NK-92 treated with Interleukin-12 subunit alpha and Interleukin-12 subunit beta, amount 100 ng/mL, for 24 hours (cell line): ENCODE data around the gene NUDT11.
"Not testable (repeated sequence)": the region's sequence is repeated elsewhere in the genome, so short reads cannot be mapped to it uniquely, and the experiment has no call there.

Experiments
- DNase-seq: peaks from one replicate; lab custom pipeline; 2025; lab: John Stamatoyannopoulos, UW

NUDT11 gene

DNA sequence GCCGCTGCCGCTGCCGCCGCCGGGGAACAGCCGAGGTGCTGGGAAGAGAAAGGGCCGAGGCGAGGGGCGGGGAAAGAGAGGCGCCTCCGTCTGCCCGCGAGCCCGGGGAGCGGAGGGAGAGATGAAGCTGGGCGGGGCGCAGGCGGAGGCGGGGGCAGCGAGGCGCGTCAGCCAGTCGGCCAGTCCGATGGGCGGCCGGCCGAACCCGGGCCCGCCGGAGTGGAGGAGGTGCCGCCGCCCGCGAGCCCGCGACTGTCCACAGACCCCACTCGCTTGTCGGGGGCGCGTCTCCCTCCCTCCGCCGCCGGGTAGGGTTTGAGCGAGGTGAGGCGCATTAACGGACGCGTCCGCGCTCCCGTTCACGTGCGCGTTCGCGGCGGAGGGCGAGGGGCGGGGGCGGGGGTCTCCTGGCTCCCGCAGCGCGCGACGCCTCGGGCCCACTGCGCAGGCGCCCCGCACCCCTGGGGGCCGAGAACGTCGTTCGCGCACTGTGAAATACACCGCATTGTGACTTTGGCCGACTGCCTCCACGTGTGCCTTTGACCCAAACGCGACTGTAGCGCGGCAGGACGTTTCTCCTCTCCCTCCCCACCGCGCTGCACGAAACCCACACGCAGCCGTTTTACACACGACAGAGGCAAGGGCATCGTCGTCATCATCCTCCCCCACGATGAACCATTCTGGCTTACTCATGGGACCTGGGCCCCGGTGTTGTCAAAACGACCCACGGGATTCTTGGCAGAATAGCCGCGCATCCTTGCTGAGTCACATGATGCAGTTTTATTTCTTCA is at the start of gene NUDT11:
TSS of gene NUDT11 (minus strand) at position 92 of the 791 bp plus-strand sequence. CDS start 148 bp downstream, outside the sequence.
- no peak for DNase-seq

DNA sequence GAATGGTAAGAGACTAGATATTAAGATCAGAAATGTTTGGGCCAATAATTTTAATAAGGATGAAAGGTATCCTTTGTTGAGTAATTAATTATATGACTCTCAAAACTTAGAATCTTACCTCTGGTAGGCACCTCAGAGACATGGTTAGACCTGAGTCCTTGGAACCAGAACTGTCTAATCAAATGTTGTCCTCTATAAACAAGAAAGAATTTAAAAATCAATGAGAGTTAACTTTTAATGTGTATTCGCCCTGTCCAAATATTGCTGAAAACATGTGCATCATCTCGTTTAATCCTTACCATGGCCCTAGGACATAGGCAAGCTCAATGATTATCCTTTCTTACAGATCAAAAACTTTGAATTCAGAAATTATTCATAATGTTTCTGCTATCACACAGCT is 24.0 kb upstream of the NUDT11 start:
- DNase-seq, result no peak

DNA sequence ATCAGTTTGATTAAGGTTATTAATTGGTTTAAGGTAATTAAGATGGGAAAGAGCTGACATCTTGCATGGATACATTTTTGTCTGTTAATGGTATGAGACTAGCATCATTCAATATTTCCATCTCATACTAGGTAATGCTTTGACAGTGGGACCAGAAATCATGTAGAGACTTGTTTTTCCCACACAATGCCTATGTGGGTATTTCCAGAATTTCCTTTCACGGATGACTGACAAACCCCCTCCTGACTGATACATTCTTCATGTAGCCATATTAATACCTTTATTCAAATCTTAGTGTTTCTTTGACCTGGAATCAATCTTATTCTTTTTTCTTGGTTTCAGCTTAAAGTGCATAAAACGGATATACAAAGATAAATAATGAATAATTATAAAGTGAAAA is 22.7 kb upstream of the NUDT11 start:
- not testable (repeated sequence) for DNase-seq

GRCh38 chrX:51507551-51507950 is 11.2 kb upstream of the NUDT11 start:
- no peak for DNase-seq

- not testable (repeated sequence) for DNase-seq
These were observed 497 bp downstream of the NUDT11 start for GRCh38 chrX:51495701-51496488.

- no peak for DNase-seq
These were observed 2.0 kb downstream of the NUDT11 start for GRCh38 chrX:51494409-51494808.

DNA sequence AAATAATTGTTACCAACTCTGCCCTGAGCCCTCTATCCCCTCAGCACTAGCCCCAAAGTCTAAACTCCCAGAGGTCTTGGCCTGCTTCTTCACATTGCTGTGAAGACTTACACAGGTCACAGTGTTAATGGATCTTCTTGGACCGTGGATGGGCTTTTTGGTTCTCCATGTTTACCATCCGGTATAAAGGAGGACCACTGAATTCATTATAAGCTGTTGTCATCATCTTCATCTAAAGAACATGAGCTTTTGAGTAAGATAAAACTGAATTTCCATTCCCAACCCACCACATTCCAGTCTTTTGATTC is 8.5 kb downstream of the NUDT11 start:
- no peak for DNase-seq

GRCh38 chrX:51484616-51485015 is 11.8 kb downstream of the NUDT11 start:
- DNase-seq, result no peak

- not testable (repeated sequence) for DNase-seq
These were observed 14.0 kb downstream of the NUDT11 start for GRCh38 chrX:51482411-51482810.

- DNase-seq, result no peak
These were observed 19.5 kb downstream of the NUDT11 start for GRCh38 chrX:51476930-51477329.

DNA sequence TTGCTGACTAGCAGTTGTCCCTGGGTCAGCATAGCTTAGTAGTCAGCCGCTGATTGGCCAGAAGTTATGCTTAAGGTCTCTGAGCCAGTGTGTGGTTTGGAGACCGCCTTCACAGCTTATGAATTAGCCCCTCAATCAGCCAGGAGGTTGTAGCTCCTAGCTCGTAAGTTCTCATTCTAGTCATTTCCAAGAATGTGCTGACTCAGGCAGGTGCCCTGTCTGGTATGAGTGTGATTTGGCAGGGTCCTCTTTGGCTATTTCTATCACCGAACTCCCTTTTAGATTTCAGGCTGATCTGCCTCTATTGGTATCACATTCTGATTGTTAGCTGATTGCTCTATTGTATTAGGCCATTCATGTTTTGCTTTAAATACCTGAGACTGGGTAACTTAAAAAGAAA is 33.1 kb downstream of the NUDT11 start:
- DNase-seq, result no peak

- no peak for DNase-seq
These were observed 35.0 kb downstream of the NUDT11 start for GRCh38 chrX:51461053-51462044.

DNA sequence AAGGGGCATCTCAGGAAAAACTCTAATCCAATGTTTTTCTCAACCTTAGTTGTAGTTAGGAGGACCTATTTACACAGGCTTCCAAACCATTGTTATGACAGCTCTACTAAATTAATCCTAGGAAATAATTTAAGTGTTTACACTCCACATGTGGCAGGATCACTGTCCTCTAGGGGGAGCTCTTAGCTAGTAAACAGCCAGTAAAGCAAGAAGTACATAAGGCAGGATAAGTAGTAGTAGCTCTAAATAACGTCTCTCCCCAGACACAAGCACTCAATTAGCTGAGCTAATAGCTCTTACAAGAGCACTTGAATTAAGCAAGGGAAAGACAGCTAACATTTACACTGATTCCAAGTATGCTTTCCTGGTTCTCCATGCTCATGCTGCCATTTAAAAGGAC is 37.3 kb downstream of the NUDT11 start:
- no peak for DNase-seq

DNA sequence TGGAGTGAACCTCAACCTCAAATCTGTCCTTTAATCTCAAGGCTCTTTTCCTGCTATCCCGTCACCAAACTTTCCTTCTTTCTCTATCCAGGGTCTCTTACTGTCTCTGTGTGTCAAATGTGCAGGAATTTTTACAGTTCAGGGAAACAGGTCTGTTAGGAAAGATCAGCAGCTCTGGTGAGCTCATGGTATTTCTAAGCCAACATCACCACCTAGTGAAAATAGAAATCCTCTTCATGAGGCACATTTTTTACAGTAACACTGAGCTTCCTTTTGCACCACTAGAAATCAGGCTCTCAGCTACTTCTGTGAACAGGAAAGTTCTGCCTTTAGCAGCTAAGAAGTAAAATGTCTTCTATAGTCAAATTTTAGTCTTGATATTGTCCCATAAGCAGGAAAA is 39.6 kb downstream of the NUDT11 start:
- no peak for DNase-seq

DNA sequence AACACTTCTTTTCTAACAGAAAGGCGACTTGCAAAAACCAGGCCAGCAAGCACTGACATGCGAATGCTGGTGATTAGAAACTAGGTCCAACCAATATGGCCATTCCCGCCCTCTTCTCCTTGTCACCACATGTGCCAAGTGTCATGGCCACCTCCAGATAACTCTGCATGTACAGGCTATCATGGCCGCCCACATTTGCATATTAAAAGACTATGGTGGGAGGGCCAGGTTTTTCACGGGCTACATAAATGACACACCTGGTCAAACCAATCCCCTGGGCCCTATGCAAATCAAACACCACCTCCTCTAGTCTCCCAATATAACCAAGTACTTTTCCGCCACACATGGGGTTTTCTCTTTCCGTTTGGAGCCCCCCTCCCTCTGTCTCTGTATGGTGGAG is 40.1 kb downstream of the NUDT11 start:
- no peak for DNase-seq

- no peak for DNase-seq
These were observed 56.0 kb downstream of the NUDT11 start for GRCh38 chrX:51440365-51440764.
